GM19025 (cell line): ENCODE results near the gene NUDT19.

Experiments used
- ATAC-seq: cut with Tn5 transposase; IDR thresholded peaks from one replicate; pipeline ENCODE4 v1.9.1; 2021; ENCODE audit warnings: mild to moderate bottlenecking, low read depth, moderate library complexity; ENCODE audit not compliant: unreplicated experiment

Gene NUDT19

DNA sequence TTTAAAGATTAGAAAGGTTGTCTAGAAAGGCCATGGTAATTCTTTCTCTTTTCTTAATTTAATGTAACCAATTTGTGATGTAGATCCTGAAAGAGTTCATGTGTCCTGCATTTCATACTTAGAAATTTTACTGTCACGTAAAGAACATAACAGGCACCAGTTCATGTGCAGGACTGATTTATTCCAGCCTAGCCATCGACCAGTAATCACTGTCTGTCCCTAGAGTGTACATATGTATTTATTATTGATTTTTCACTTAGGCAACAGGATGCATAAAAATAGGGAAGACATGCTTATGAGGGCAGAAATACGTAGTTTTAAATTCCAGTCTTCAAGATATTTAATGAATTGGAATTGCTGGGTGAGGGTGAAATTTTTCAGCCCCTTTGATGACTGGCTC lies 65.6 kb downstream of the NUDT19 start:
- no peak for ATAC-seq
